ENCODE data around the gene PRTG.

PRTG gene

GRCh38 chr15:55669270-55669669, 73.7 kb downstream of the PRTG start:
- Histone ChIP-seq H3K9me2 (replicated peaks; ENCODE audit: control insufficient read depth, low read length) (no peaks in the 10 kb centered on the region), H3F3A (ENCODE audit: control insufficient read depth, insufficient read depth) (no peaks in the 10 kb centered on the region), H3K36me3 (ENCODE audit: control insufficient read depth, low read length) (no peaks in the 10 kb centered on the region), H3K4me3 (ENCODE audit: low read length) (no peak overlapping the region), H4K20me1 (ENCODE audit: control insufficient read depth, insufficient read depth, low read depth, low read length) (no peaks in the 10 kb centered on the region), H3K27me3 (ENCODE audit: control insufficient read depth, low read length) (peaks cover 15% of the 10 kb centered on the region), H3K9me3 (ENCODE audit: control insufficient read depth, insufficient read depth, low read length) (no peaks in the 10 kb centered on the region), H3K79me2 (ENCODE audit: control insufficient read depth, low read length) (no peaks in the 10 kb centered on the region), H3K4me2 (ENCODE audit: low read length) (no peak overlapping the region), H3K27ac (ENCODE audit: low read depth, low read length) (no peak overlapping the region), H3K4me1 (ENCODE audit: control insufficient read depth, low read length) (no peaks in the 10 kb centered on the region)
- no peak for TF ChIP-seq EZH2phosphoT487 (IDR thresholded peaks at IDR 0.05; ENCODE audit: borderline replicate concordance, low read length)
- TF ChIP-seq CTCF (IDR thresholded peaks at IDR 0.05; ENCODE audit: low read depth, low read length, poor library complexity, severe bottlenecking), result no peak

- Histone ChIP-seq H3K9me3 (ENCODE audit: control insufficient read depth, insufficient read depth, low read length) (no peaks in the 10 kb centered on the region), H3K4me1 (ENCODE audit: control insufficient read depth, low read length) (no peaks in the 10 kb centered on the region), H3K4me3 (ENCODE audit: low read length) (no peak overlapping the region), H3K27ac (ENCODE audit: low read depth, low read length) (no peak overlapping the region), H3K4me2 (ENCODE audit: low read length) (no peak overlapping the region), H3K27me3 (ENCODE audit: control insufficient read depth, low read length) (peaks cover 15% of the 10 kb centered on the region), H3F3A (ENCODE audit: control insufficient read depth, insufficient read depth) (no peaks in the 10 kb centered on the region), H3K79me2 (ENCODE audit: control insufficient read depth, low read length) (no peaks in the 10 kb centered on the region), H4K20me1 (ENCODE audit: control insufficient read depth, insufficient read depth, low read depth, low read length) (no peaks in the 10 kb centered on the region), H3K9me2 (replicated peaks; ENCODE audit: control insufficient read depth, low read length) (no peaks in the 10 kb centered on the region), H3K36me3 (ENCODE audit: control insufficient read depth, low read length) (no peaks in the 10 kb centered on the region)
- TF ChIP-seq EZH2phosphoT487 (IDR thresholded peaks at IDR 0.05; ENCODE audit: borderline replicate concordance, low read length), result no peak
- TF ChIP-seq CTCF (IDR thresholded peaks at IDR 0.05; ENCODE audit: low read depth, low read length, poor library complexity, severe bottlenecking), result no peak
Observed at GRCh38 chr15:55665605-55666227, 77.2 kb downstream of the PRTG start.

GRCh38 chr15:55661428-55661827, 81.5 kb downstream of the PRTG start:
- Histone ChIP-seq H3K4me1 (ENCODE audit: control insufficient read depth, low read length) (no peaks in the 10 kb centered on the region), H3F3A (ENCODE audit: control insufficient read depth, insufficient read depth) (no peaks in the 10 kb centered on the region), H3K27me3 (ENCODE audit: control insufficient read depth, low read length) (0 out of 2 replicates have a peak, but pooled peaks cover 5% of the 10 kb centered on the region), H3K27ac (ENCODE audit: low read depth, low read length) (no peak overlapping the region), H3K36me3 (ENCODE audit: control insufficient read depth, low read length) (no peaks in the 10 kb centered on the region), H4K20me1 (ENCODE audit: control insufficient read depth, insufficient read depth, low read depth, low read length) (no peaks in the 10 kb centered on the region), H3K9me2 (replicated peaks; ENCODE audit: control insufficient read depth, low read length) (no peaks in the 10 kb centered on the region), H3K79me2 (ENCODE audit: control insufficient read depth, low read length) (no peaks in the 10 kb centered on the region), H3K4me3 (ENCODE audit: low read length) (no peak overlapping the region), H3K9me3 (ENCODE audit: control insufficient read depth, insufficient read depth, low read length) (no peaks in the 10 kb centered on the region), H3K4me2 (ENCODE audit: low read length) (no peak overlapping the region)
- TF ChIP-seq CTCF (IDR thresholded peaks at IDR 0.05; ENCODE audit: low read depth, low read length, poor library complexity, severe bottlenecking) (no peak), EZH2phosphoT487 (IDR thresholded peaks at IDR 0.05; ENCODE audit: borderline replicate concordance, low read length) (no peak)

Measured in DOHH2 (cell line).